Activated CD4-positive, alpha-beta memory T cell treated with anti-CD3 and anti-CD28 coated beads, Interleukin-2, amount 10 ng/mL, durations not matched to agents 7 days and 5 days (primary cell): ENCODE results near the gene SLX4IP. TPM values are rescaled to one million over a fixed set of nuclear protein-coding genes. Genes with fewer than 3 reads are reported as not detected.

Experiments used
- CTCF ChIA-PET: fragments of 350-600 bp; sonication (Branson Sonifier 250); formaldehyde crosslinking; loops from one replicate; lab custom pipeline; 2021; ENCODE audit warnings: antibody characterized with exemption, inconsistent platforms; lab: Charles Lee
- POLR2A ChIA-PET: fragments of 350-600 bp; sonication (Branson Sonifier 250); formaldehyde crosslinking; loops from one replicate; lab custom pipeline; 2021; ENCODE audit warnings: antibody characterized with exemption; lab: Charles Lee
- DNase-seq: peaks from one replicate; pipeline ENCODE4 v3.0.0-alpha.2; 2020
- H3K27ac Mint-ChIP-seq: one replicate; pipeline ENCODE4 v1.8.0; 2021; ENCODE audit warnings: mild to moderate bottlenecking, mixed read lengths
- H3K27me3 Mint-ChIP-seq: one replicate; pipeline ENCODE4 v1.8.0; 2021; ENCODE audit warnings: mixed read lengths
- H3K36me3 Mint-ChIP-seq: one replicate; pipeline ENCODE4 v1.8.0; 2021; ENCODE audit warnings: low read depth, mixed read lengths
- H3K4me1 Mint-ChIP-seq: one replicate; pipeline ENCODE4 v1.8.0; 2021; ENCODE audit warnings: mixed read lengths
- H3K4me3 Mint-ChIP-seq: one replicate; pipeline ENCODE4 v1.8.0; 2021; ENCODE audit warnings: mild to moderate bottlenecking, mixed read lengths
- H3K9me3 Mint-ChIP-seq: one replicate; pipeline ENCODE4 v1.8.0; 2021; ENCODE audit warnings: mixed read lengths
- total RNA-seq, 2 experiments: library from RNA; stranded (reverse); gene quantifications; one replicate each; pipeline ENCODE4 v1.2.3, GENCODE V29; 2021

Gene SLX4IP
- total RNA-seq, 2 experiments from 2014 or later, result 6.2 TPM

DNA sequence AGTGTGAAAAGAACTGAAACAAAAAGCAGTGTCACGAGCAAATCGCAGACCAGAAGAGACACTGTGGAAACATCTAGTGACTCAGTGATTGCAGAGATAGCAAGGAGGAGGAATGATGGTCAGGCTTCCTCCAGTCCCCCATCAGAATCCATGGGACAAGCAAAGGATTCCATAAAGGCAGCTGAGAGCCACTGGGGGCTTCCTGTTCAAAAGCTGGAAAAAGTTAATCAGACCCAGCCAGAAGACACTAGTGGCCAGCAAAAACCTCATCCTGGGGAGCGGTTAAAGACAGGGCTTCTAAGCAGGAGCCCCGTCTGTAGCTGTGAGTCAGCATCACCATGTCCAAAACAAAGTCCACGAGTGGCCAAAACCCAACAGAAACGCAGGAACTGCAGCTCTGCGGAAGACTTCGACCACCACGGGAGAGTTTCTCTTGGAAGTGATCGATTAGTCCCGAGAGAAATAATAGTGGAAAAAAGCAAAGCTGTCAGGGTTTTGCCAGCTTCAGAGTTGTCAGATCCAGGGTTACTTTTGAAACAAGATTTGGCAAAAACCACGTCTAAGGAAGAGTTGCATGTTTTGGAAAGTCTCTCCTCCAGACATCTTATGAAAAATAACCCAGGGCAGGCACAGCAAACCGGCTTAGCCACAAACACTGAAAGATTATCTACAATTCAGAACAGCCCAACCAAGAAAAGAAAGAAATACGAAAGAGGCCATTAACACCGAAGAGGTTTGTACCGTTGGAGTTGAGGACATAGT lies 187.7 kb downstream of the SLX4IP start:
- no peak for DNase-seq
- Mint-ChIP-seq H3K27me3 (no peaks in the 10 kb centered on the region), H3K9me3 (no peaks in the 10 kb centered on the region), H3K4me1 (no peaks in the 10 kb centered on the region), H3K4me3 (no peak overlapping the region), H3K27ac (no peak overlapping the region), H3K36me3 (no peaks in the 10 kb centered on the region)
- POLR2A ChIA-PET, result no interaction called here
- CTCF ChIA-PET, result no interaction called here

- Mint-ChIP-seq H3K27ac (no peak overlapping the region), H3K9me3 (no peaks in the 10 kb centered on the region), H3K4me3 (no peak overlapping the region), H3K27me3 (no peaks in the 10 kb centered on the region), H3K4me1 (no peaks in the 10 kb centered on the region), H3K36me3 (no peaks in the 10 kb centered on the region)
- CTCF ChIA-PET, result no interaction called here
- POLR2A ChIA-PET, result no interaction called here
- DNase-seq, result no peak
Observed at GRCh38 chr20:10625641-10626040, 190.5 kb downstream of the SLX4IP start.

DNA sequence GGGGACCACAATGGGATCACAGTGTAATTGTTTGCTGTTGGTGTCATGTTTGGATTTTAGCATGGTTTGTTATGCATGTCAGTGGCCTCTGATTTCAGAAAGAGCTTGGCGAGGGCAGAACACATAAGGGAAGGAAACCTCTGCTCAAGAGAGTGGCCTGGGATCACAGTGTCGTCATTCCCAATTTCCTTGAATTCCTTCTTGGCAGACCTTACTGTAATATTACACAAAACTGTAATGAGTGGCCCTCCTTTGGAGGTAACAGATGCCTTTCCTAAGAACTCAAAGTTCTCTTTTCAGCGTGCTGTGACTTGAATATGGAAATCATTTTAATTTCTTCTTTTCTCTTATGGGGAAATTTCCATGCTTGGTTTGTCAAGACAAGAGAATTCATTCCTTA lies 191.8 kb downstream of the SLX4IP start:
- Mint-ChIP-seq H3K27ac (no peak overlapping the region), H3K27me3 (no peaks in the 10 kb centered on the region)

GRCh38 chr20:10629946-10630650 lies 195.0 kb downstream of the SLX4IP start:
- H3K9me3 Mint-ChIP-seq, result no peaks in the 10 kb centered on the region
- CTCF ChIA-PET, result no interaction called here
- H3K4me3 Mint-ChIP-seq, result no peak overlapping the region
- no peak overlapping the region for H3K27ac Mint-ChIP-seq
- H3K27me3 Mint-ChIP-seq, result no peaks in the 10 kb centered on the region
- POLR2A ChIA-PET, result no interaction called here
- H3K4me1 Mint-ChIP-seq, result no peaks in the 10 kb centered on the region
- DNase-seq, result no peak
- no peaks in the 10 kb centered on the region for H3K36me3 Mint-ChIP-seq

More for the DNA sequence above, 191.8 kb downstream of the SLX4IP start:
- H3K9me3 Mint-ChIP-seq, result no peaks in the 10 kb centered on the region
- H3K4me3 Mint-ChIP-seq, result no peak overlapping the region
- no peak for DNase-seq
- H3K4me1 Mint-ChIP-seq, result no peaks in the 10 kb centered on the region
- ChIA-PET CTCF (no interaction called here), POLR2A (no interaction called here)
- no peaks in the 10 kb centered on the region for H3K36me3 Mint-ChIP-seq

- no peaks in the 10 kb centered on the region for H3K27me3 Mint-ChIP-seq
- H3K4me3 Mint-ChIP-seq, result no peak overlapping the region
- ChIA-PET POLR2A (no interaction called here), CTCF (no interaction called here)
- no peaks in the 10 kb centered on the region for H3K4me1 Mint-ChIP-seq
- DNase-seq, result no peak
- H3K9me3 Mint-ChIP-seq, result no peaks in the 10 kb centered on the region
- H3K27ac Mint-ChIP-seq, result no peak overlapping the region
- no peaks in the 10 kb centered on the region for H3K36me3 Mint-ChIP-seq
Observed at GRCh38 chr20:10631126-10631525, 196.0 kb downstream of the SLX4IP start.

- Mint-ChIP-seq H3K4me3 (no peak overlapping the region), H3K27me3 (no peaks in the 10 kb centered on the region), H3K36me3 (no peaks in the 10 kb centered on the region), H3K9me3 (no peaks in the 10 kb centered on the region), H3K27ac (no peak overlapping the region), H3K4me1 (no peaks in the 10 kb centered on the region)
- ChIA-PET CTCF (no interaction called here), POLR2A (no interaction called here)
- DNase-seq, result no peak
Observed at GRCh38 chr20:10632721-10633509, 197.8 kb downstream of the SLX4IP start.

DNA sequence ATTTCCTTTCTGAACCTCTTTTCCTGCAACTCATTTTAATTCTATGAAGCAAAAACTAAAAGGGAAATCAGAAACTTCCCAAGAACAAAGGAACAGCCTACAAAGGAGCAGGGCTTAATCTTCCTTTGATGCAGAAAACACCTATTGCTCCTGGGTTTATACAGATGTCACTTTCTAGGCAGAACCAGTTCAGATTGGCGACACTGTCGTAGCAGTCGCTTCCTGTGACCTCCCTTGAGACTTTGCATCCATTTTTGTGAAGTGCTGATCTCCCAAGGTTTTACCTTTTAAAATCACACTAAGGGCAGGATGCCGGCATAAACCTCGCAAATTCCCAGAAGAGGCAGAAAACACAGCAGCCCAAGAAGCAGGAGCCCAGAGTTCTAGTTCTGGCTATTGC lies 198.6 kb downstream of the SLX4IP start:
- Mint-ChIP-seq H3K4me1 (no peaks in the 10 kb centered on the region), H3K27me3 (no peaks in the 10 kb centered on the region), H3K27ac (no peak overlapping the region), H3K36me3 (no peaks in the 10 kb centered on the region), H3K9me3 (no peaks in the 10 kb centered on the region), H3K4me3 (no peak overlapping the region)
- DNase-seq, result no peak
- ChIA-PET CTCF (no interaction called here), POLR2A (no interaction called here)

- no peak overlapping the region for H3K27ac Mint-ChIP-seq
- no peak for DNase-seq
- H3K27me3 Mint-ChIP-seq, result no peaks in the 10 kb centered on the region
- no peaks in the 10 kb centered on the region for H3K9me3 Mint-ChIP-seq
- CTCF ChIA-PET, result no interaction called here
- H3K4me1 Mint-ChIP-seq, result no peaks in the 10 kb centered on the region
- H3K36me3 Mint-ChIP-seq, result no peaks in the 10 kb centered on the region
- H3K4me3 Mint-ChIP-seq, result no peak overlapping the region
- POLR2A ChIA-PET, result no interaction called here
Observed at GRCh38 chr20:10634211-10634610, 199.1 kb downstream of the SLX4IP start.

DNA sequence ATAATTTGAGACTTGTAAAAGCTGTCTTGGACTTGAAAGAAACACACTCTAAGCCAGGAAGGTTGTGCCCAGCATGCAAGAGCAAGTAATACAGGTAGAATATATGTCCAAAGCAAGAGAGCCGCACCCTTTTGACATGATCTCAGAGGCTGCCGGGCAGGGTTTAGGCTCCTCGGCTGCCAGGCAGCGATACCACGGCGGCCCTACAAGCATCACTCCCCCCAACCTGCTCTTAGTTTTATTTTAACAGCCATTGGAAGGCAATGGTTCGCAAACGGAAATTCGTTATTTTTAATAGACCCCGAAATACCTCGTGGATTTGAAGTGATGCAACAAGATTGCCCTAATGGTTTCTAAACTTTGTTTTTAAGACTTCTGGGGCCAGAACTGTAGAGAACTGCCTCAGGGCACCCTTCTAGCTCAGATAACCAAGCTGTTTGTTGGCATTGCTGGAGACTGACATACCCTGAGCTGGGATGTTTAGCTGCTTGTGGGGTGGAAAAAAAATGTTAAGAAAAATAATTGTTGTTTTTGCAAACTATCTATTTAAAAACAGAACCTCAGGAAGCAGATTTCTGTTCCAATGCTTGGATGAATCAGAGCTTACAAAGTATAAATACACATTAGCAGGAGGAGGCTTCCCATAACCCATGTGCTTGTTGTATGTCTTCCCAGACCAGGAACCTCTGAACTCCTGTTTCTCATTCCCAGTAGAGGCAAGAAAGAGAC lies 199.7 kb downstream of the SLX4IP start:
- DNase-seq, result no peak
- Mint-ChIP-seq H3K9me3 (no peaks in the 10 kb centered on the region), H3K4me3 (no peak overlapping the region), H3K36me3 (no peaks in the 10 kb centered on the region), H3K4me1 (no peaks in the 10 kb centered on the region), H3K27me3 (no peaks in the 10 kb centered on the region), H3K27ac (no peak overlapping the region)
- ChIA-PET CTCF (no interaction called here), POLR2A (no interaction called here)

- CTCF ChIA-PET, result no interaction called here
- Mint-ChIP-seq H3K9me3 (no peaks in the 10 kb centered on the region), H3K27ac (no peak overlapping the region), H3K27me3 (no peaks in the 10 kb centered on the region), H3K4me1 (no peaks in the 10 kb centered on the region), H3K36me3 (no peaks in the 10 kb centered on the region), H3K4me3 (no peak overlapping the region)
- DNase-seq, result no peak
- POLR2A ChIA-PET, result no interaction called here
Observed at GRCh38 chr20:10635476-10636208, 200.5 kb downstream of the SLX4IP start.

DNA sequence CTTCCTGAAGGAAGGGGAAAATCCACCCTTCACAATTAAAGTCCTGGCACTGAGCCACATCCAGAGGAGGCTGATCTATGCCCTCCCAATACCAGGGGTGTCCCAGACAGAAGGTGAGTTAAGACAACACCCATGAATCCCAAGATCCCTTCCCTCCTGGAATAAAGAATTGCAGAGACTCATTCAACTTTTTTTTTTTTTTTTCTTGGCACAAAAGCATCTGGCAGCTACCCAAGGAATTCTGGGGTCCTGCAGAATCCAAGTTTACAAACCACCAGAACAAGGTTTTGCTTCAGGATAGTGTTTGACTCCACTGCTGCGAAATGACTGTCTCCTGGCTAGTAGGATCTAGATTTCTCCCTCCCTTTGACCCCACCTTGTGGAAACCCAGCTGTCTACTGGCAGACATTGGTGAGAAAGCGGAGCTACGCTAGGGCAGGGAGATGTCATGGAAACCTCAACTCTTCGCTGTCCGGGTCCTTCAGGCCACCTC lies 201.3 kb downstream of the SLX4IP start:
- no peaks in the 10 kb centered on the region for H3K4me1 Mint-ChIP-seq
- DNase-seq, result no peak
- no peaks in the 10 kb centered on the region for H3K27me3 Mint-ChIP-seq
- CTCF ChIA-PET, result no interaction called here
- H3K4me3 Mint-ChIP-seq, result no peak overlapping the region
- POLR2A ChIA-PET, result no interaction called here
- no peaks in the 10 kb centered on the region for H3K36me3 Mint-ChIP-seq
- no peaks in the 10 kb centered on the region for H3K9me3 Mint-ChIP-seq
- no peak overlapping the region for H3K27ac Mint-ChIP-seq

DNA sequence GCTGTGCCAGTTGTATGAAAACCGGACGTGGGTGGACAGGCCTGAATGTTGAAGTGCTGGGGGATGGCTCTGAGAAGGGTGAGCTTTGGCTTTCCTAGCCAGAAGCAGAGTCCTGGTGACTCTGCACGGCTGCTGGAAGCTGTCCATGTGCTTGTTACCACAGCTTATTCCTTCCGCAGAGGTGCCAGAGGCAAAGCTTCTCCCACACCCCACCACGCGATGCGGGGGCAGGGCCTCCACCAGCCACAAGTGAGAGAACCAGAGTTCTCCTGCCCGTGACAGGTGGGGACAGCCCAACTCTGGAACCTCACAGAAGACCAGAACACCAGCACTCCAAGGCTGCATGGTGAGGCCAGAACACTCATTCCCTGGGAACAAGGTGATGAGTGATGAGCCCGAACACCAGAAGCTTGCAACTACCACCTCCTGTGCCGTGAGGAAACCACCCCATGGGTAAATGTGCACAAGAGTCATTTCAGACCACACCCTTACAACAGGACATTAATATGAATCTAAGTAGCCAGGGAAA lies 202.0 kb downstream of the SLX4IP start:
- H3K36me3 Mint-ChIP-seq, result no peaks in the 10 kb centered on the region
- ChIA-PET CTCF (no interaction called here), POLR2A (no interaction called here)

More for the DNA sequence above, 202.0 kb downstream of the SLX4IP start:
- Mint-ChIP-seq H3K9me3 (no peaks in the 10 kb centered on the region), H3K27ac (no peak overlapping the region), H3K4me1 (no peaks in the 10 kb centered on the region), H3K27me3 (no peaks in the 10 kb centered on the region), H3K4me3 (no peak overlapping the region)
- no peak for DNase-seq
